GM19463 (cell line): ENCODE results near the gene OR7C1.
"Not testable (repeated sequence)": the region's sequence is repeated elsewhere in the genome, so short reads cannot be mapped to it uniquely, and the experiment has no call there.

Experiments
- ATAC-seq: cut with Tn5 transposase; IDR thresholded peaks from one replicate; pipeline ENCODE4 v1.9.1; 2021; ENCODE audit warnings: mild to moderate bottlenecking, moderate library complexity; ENCODE audit not compliant: unreplicated experiment

Gene OR7C1

GRCh38 chr19:14835011-14835410 is at the start of gene OR7C1, which contains the start of gene OR7A5:
Gene OR7C1 (minus strand): TSS chr19:14835185. CDS start chr19:14800136, 35,049 bp downstream.
Gene OR7A5 (minus strand): TSS chr19:14835185. CDS start chr19:14828241, 6,944 bp downstream.
- ATAC-seq, result no peak

GRCh38 chr19:14871619-14872230 is 36.7 kb upstream of the OR7C1 start:
- no peak for ATAC-seq

GRCh38 chr19:14868497-14868896 is 33.5 kb upstream of the OR7C1 start:
- ATAC-seq, result no peak

GRCh38 chr19:14848822-14849221 is 13.8 kb upstream of the OR7C1 start, which contains the start of gene OR7A10:
Gene OR7A10 (minus strand): TSS chr19:14848922. CDS start chr19:14841877, 7,045 bp downstream.
- no peak for ATAC-seq

GRCh38 chr19:14843578-14843977 is 8.6 kb upstream of the OR7C1 start:
- no peak for ATAC-seq

- ATAC-seq, result no peak
Measured at GRCh38 chr19:14843169-14843568, 8.2 kb upstream of the OR7C1 start.

- ATAC-seq, result no peak
Measured at GRCh38 chr19:14840206-14840605, 5.2 kb upstream of the OR7C1 start.

GRCh38 chr19:14837391-14837790 is 2.4 kb upstream of the OR7C1 start:
- no peak for ATAC-seq

GRCh38 chr19:14830702-14831101 is 4.3 kb downstream of the OR7C1 start:
- ATAC-seq, result no peak

- ATAC-seq, result no peak
Measured at GRCh38 chr19:14826006-14826405, 9.0 kb downstream of the OR7C1 start.

GRCh38 chr19:14821937-14822336 is 13.0 kb downstream of the OR7C1 start:
- no peak for ATAC-seq

- no peak for ATAC-seq
Measured at GRCh38 chr19:14818588-14818987, 16.4 kb downstream of the OR7C1 start.

- no peak for ATAC-seq
Measured at GRCh38 chr19:14817052-14817451, 17.9 kb downstream of the OR7C1 start.

GRCh38 chr19:14814982-14815652 is 19.9 kb downstream of the OR7C1 start:
- no peak for ATAC-seq

GRCh38 chr19:14809272-14810057 is 25.5 kb downstream of the OR7C1 start:
- ATAC-seq, result no peak

- no peak for ATAC-seq
Measured at GRCh38 chr19:14804765-14805164, 30.2 kb downstream of the OR7C1 start.

- ATAC-seq, result no peak
Measured at GRCh38 chr19:14798760-14799159, 36.2 kb downstream of the OR7C1 start.

GRCh38 chr19:14796021-14796420 is 39.0 kb downstream of the OR7C1 start:
- no peak for ATAC-seq

GRCh38 chr19:14795078-14795721 is 39.8 kb downstream of the OR7C1 start:
- ATAC-seq, result no peak

GRCh38 chr19:14792250-14792649 is 42.7 kb downstream of the OR7C1 start:
- not testable (repeated sequence) for ATAC-seq

- no peak for ATAC-seq
Measured at GRCh38 chr19:14786421-14786851, 48.5 kb downstream of the OR7C1 start.
